ENCODE data around the gene ANKFY1.

- no peak for TF ChIP-seq POLR2A (IDR thresholded peaks at IDR 0.05)
- no peak for TF ChIP-seq CTCF (IDR thresholded peaks at IDR 0.05)
Observed at GRCh38 chr17:4235372-4236279, 28.2 kb downstream of the ANKFY1 start.
